Fibroblast of villous mesenchyme (primary cell): ENCODE data around the gene MYO1E. TPM values are rescaled to one million over a fixed set of nuclear protein-coding genes. Genes with fewer than 3 reads are reported as not detected.

Experiments used
- DNase-seq: peaks from one replicate; pipeline ENCODE4 v3.0.0-alpha.2; 2010; ENCODE audit warnings: low read depth
- H3K4me3 ChIP-seq: 2 replicates; pipeline ENCODE4 v1.5.1; 2011; ENCODE audit warnings: low read depth, mild to moderate bottlenecking, low read length
- total RNA-seq: library from RNA; depleted of rRNA; stranded (reverse); fragments of >200 nt; gene quantifications from 2 replicates; pipeline ENCODE4 v1.2.3, GENCODE V29; 2012
- TF ChIP-seq, protein P1 (sequence below): IDR thresholded peaks from 2 replicates; pipeline ENCODE4 v1.5.1; 2012; ENCODE audit warnings: low read depth, mild to moderate bottlenecking, low read length; ENCODE audit not compliant: insufficient read depth

Gene MYO1E
- total RNA-seq, 1 donor: 107 TPM

DNA sequence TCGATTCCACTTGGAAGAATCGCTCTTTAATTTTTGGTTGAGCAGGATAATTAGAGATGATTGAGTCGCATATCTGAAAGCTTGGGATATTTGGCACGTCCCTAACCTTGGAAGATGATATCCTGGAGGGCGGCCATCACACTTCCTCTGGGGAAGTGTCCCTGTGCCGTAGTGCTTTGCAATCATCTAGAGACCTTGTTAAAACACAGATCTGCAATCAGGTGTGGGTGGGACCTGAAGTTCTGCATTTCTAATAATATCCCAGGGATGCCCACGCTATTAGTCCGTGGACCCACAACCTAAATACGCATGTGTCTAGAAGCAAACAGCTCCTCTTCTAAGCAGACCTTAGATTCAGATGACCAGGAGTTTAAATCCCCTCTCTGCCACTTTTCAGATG is 20.5 kb downstream of the MYO1E start:
- DNase-seq: no peak
- no peak overlapping the region for H3K4me3 ChIP-seq
- TF ChIP-seq, protein P1, sequence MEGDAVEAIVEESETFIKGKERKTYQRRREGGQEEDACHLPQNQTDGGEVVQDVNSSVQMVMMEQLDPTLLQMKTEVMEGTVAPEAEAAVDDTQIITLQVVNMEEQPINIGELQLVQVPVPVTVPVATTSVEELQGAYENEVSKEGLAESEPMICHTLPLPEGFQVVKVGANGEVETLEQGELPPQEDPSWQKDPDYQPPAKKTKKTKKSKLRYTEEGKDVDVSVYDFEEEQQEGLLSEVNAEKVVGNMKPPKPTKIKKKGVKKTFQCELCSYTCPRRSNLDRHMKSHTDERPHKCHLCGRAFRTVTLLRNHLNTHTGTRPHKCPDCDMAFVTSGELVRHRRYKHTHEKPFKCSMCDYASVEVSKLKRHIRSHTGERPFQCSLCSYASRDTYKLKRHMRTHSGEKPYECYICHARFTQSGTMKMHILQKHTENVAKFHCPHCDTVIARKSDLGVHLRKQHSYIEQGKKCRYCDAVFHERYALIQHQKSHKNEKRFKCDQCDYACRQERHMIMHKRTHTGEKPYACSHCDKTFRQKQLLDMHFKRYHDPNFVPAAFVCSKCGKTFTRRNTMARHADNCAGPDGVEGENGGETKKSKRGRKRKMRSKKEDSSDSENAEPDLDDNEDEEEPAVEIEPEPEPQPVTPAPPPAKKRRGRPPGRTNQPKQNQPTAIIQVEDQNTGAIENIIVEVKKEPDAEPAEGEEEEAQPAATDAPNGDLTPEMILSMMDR: no peak

DNA sequence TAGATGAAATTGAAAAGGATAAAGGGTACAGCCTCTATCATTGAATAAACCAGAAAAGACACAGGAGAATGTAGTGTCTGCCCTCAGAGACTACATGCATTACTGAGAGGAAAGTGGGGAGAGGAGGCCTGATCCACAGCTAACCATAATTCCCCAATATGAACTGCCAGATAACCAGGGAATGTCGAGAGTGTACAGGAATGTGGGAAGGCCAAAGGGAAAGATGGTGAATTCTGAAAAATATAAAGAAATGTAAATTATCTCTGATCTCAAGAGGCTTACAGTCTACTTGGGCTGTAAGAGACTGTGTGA is 22.3 kb downstream of the MYO1E start:
- TF ChIP-seq, protein P1: no peak
- no peak overlapping the region for H3K4me3 ChIP-seq
- no peak for DNase-seq

DNA sequence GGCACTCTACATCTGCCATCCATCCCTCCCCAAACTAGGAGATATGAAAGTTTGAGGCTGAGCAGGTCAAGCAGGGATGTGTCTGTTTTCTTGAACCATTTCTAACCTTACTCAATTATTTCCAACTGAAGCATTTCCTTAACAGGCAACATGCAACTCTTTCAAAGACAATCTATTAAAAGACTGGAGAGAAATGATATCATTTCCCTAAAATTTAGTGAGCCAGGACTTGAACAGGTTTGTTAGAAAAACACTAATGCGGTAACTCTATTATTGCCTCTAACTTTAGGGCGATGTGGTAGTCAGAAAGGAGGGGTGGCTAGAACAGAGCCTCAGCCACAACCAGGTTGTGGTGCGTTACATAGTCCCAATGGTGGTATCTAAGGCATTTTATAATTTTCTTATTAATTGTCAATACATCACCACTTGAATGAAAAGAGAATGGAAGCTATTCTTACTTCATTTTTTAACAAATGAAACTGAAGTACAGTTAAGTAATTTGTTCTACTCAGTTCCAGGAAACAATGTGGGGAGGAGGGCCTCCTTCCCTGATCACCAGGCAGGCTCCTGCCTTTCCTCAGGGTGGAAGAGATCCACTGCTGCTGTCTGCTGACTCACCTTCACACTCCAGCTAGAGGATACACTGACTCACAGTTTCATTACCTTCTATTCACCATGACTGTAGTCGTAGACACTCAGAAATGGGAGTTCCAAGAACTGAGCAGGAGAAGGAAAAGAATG is 22.8 kb downstream of the MYO1E start:
- DNase-seq: peak; percentile 91
- TF ChIP-seq, protein P1: no peak
- no peak overlapping the region for H3K4me3 ChIP-seq

DNA sequence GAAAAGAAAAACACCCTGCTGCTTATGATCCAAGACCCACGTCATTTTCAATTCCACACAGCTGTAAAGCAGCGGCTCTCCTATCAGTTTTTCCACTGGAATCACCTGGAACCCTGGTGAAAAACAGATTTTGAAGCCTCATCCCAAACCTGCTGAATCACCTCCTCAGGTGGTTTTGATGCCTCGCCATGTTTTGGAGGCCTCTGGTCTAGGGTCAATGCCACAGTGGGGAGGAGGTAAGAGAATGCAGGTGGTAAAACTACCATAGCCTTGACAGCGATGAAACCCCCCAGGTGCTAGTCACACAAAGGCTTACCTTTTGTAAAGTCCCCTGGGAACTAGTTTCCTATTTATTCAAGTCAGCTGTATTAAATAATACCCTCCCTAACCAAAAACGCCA is 24.8 kb downstream of the MYO1E start:
- TF ChIP-seq, protein P1: no peak
- H3K4me3 ChIP-seq: no peak overlapping the region
- DNase-seq: no peak

DNA sequence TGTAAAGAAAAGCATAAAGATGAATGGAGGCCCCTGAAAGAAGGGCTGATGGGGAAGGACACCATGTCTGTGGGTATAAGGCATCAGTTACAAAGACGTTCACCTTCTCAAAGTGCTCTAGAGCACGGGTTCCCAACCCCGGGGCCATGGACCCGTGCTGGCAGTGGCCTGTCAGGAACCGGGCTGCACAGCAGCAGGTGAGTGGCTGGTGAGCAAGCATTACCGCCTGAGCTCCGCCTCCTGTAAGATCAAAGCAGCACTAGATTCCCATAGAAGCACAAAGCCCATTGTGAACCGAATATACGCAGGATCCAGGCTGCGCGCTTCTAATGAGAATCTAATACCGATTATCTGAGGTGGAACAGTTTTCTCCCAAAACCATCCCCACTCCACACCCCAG is 25.7 kb downstream of the MYO1E start:
- no peak for DNase-seq
- TF ChIP-seq, protein P1: no peak
- H3K4me3 ChIP-seq: no peak overlapping the region

DNA sequence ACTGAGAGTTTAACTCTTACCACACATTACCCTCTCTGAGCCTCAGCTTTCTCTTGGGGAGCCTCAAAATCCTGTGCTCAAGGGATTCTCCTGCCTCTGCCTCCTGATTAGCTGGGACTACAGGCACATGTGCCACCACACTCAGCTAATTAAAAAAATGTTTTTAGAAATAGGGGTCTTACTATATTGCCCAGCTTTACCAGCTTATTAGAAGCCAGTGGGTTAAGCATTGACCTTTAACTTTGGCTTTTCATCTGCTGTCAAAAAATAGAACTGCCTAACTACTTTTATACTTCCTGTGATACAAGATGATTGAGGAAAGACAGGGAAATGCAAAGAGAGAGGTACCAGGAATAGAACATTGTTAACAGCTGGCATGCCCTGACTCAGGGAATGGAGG is 27.3 kb downstream of the MYO1E start:
- TF ChIP-seq, protein P1: no peak
- DNase-seq: no peak
- no peak overlapping the region for H3K4me3 ChIP-seq

DNA sequence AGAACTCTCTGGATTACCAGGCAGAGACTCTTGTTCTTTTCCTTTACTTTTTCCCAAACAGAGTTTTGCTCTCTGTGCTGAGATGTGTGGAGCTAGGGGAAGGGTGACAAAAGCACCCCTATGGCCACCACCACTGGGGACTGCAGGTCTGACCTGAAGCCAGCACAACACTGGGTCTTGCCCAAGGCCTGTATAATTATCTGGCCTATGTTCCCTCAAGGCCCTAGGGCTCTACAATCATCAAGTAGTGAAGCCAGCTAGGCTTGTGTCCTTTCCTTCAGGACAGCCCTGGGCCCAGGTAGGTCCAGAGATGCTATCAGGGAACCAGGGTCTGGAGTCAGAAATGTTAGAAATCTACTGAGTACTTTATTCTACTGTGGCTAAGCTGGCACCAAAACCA is 28.4 kb downstream of the MYO1E start:
- DNase-seq: no peak
- TF ChIP-seq, protein P1: no peak
- no peak overlapping the region for H3K4me3 ChIP-seq
